WTC11 (cell line): ENCODE data around the gene GALNTL6. TPM values are rescaled to one million over a fixed set of nuclear protein-coding genes. Genes with fewer than 3 reads are reported as not detected.

ENCODE experiments used
- ATAC-seq: fragments of 200-7000 bp; cut with Tn5 transposase; 2 replicates; pipeline ENCODE4 v1.10.0; 2021; ENCODE audit warnings: mild to moderate bottlenecking, moderate library complexity
- CTCF ChIA-PET: fragments of 300-600 bp; sonication (Branson Sonifier 250); formaldehyde crosslinking; loops from one replicate; lab custom pipeline; 2021; ENCODE audit warnings: antibody characterized with exemption; lab: Charles Lee
- POLR2A ChIA-PET: fragments of 350-600 bp; sonication (Branson Sonifier 250); formaldehyde crosslinking; loops from one replicate; lab custom pipeline; 2021; ENCODE audit warnings: antibody characterized with exemption; lab: Charles Lee
- DNase-seq: peaks from one replicate; pipeline ENCODE4 v3.0.0; 2021; ENCODE audit warnings: low spot score
- H3K27ac Mint-ChIP-seq: 2 replicates; pipeline ENCODE4 v1.8.0; 2021; ENCODE audit warnings: mixed read lengths
- H3K27me3 Mint-ChIP-seq: 2 replicates; pipeline ENCODE4 v1.8.0; 2021; ENCODE audit warnings: low read depth, mild to moderate bottlenecking, moderate library complexity, mixed read lengths
- H3K36me3 Mint-ChIP-seq: 2 replicates; pipeline ENCODE4 v1.8.0; 2021; ENCODE audit warnings: mixed read lengths
- H3K4me1 Mint-ChIP-seq: 2 replicates; pipeline ENCODE4 v1.8.0; 2022; ENCODE audit warnings: mixed read lengths
- H3K4me3 Mint-ChIP-seq: 2 replicates; pipeline ENCODE4 v1.8.0; 2021; ENCODE audit warnings: mild to moderate bottlenecking, moderate library complexity, mixed read lengths
- H3K9me3 Mint-ChIP-seq: 2 replicates; pipeline ENCODE4 v1.8.0; 2021; ENCODE audit warnings: mixed read lengths
- CTCF ChIP-seq: fragments of 200-600 bp; IDR thresholded peaks from 2 replicates; pipeline ENCODE4 v1.8.0; 2022; ENCODE audit warnings: antibody characterized with exemption
- ELF4 ChIP-seq: sonication (generic); formaldehyde crosslinking; IDR thresholded peaks from 2 replicates; pipeline ENCODE4 v1.8.1; 2022; ENCODE audit warnings: low read depth, mild to moderate bottlenecking, moderate library complexity, missing genetic modification reagents
- HMGA2 ChIP-seq: fragments of 250-450 bp; sonication (Bioruptor Pico); IDR thresholded peaks from 2 replicates; pipeline ENCODE4 v1.4.0; 2021; ENCODE audit warnings: mild to moderate bottlenecking, moderate library complexity
- IRF2 ChIP-seq: sonication (generic); formaldehyde crosslinking; IDR thresholded peaks from 2 replicates; pipeline ENCODE4 v1.8.0; 2022; ENCODE audit warnings: low read depth, missing genetic modification reagents, borderline replicate concordance
- NFATC4 ChIP-seq: fragments of 250-450 bp; sonication (Bioruptor Pico); IDR thresholded peaks from 2 replicates; pipeline ENCODE4 v1.9.0; 2021; ENCODE audit warnings: mild to moderate bottlenecking
- NFE2L1 ChIP-seq: sonication (generic); formaldehyde crosslinking; IDR thresholded peaks from 2 replicates; pipeline ENCODE4 v1.8.1; 2023; ENCODE audit warnings: missing genetic modification reagents
- NFYB ChIP-seq: sonication (generic); formaldehyde crosslinking; conservative IDR thresholded peaks from 2 replicates; pipeline ENCODE4 v1.8.0; 2022; ENCODE audit warnings: low read depth, missing genetic modification reagents
- NR3C1 ChIP-seq: sonication (generic); formaldehyde crosslinking; conservative IDR thresholded peaks from 2 replicates; pipeline ENCODE4 v1.8.1; 2023; ENCODE audit warnings: low read depth, mild to moderate bottlenecking, missing genetic modification reagents
- OVOL2 ChIP-seq: fragments of 250-450 bp; sonication (Bioruptor Pico); IDR thresholded peaks from 2 replicates; pipeline ENCODE4 v1.9.0; 2021; ENCODE audit warnings: mild to moderate bottlenecking, borderline replicate concordance
- PRRX2 ChIP-seq: fragments of 250-450 bp; sonication (Bioruptor Pico); IDR thresholded peaks from 2 replicates; pipeline ENCODE4 v1.8.0; 2021; ENCODE audit warnings: mild to moderate bottlenecking
- RELA ChIP-seq: sonication (generic); formaldehyde crosslinking; IDR thresholded peaks from 2 replicates; pipeline ENCODE4 v1.8.1; 2022; ENCODE audit warnings: missing genetic modification reagents, mild to moderate bottlenecking, borderline replicate concordance
- RORB ChIP-seq: fragments of 250-450 bp; sonication (Bioruptor Pico); IDR thresholded peaks from 2 replicates; pipeline ENCODE4 v1.9.0; 2021; ENCODE audit warnings: mild to moderate bottlenecking
- TEAD1 ChIP-seq: sonication (generic); formaldehyde crosslinking; IDR thresholded peaks from 2 replicates; pipeline ENCODE4 v1.8.0; 2022; ENCODE audit warnings: mild to moderate bottlenecking, missing genetic modification reagents
- TEAD4 ChIP-seq: sonication (generic); formaldehyde crosslinking; IDR thresholded peaks from 2 replicates; pipeline ENCODE4 v1.8.0; 2022; ENCODE audit warnings: mild to moderate bottlenecking, missing genetic modification reagents
- ZBTB21 ChIP-seq: sonication (generic); formaldehyde crosslinking; IDR thresholded peaks from 2 replicates; pipeline ENCODE4 v1.8.1; 2023; ENCODE audit warnings: mild to moderate bottlenecking, missing genetic modification reagents, borderline replicate concordance
- ZNF281 ChIP-seq: sonication (generic); formaldehyde crosslinking; IDR thresholded peaks from 2 replicates; pipeline ENCODE4 v1.8.0; 2023; ENCODE audit warnings: mild to moderate bottlenecking, missing genetic modification reagents
- total RNA-seq: library from RNA; stranded (reverse); gene quantifications from 3 replicates; pipeline ENCODE4 v1.2.3, GENCODE V29; 2021
- TF ChIP-seq, protein P1 (sequence below): fragments of 250-450 bp; sonication (Bioruptor Pico); IDR thresholded peaks from 2 replicates; pipeline ENCODE4 v2.1.2; 2022; ENCODE audit warnings: mild to moderate bottlenecking, moderate library complexity
- TF ChIP-seq, protein P2 (sequence below): sonication (generic); formaldehyde crosslinking; IDR thresholded peaks from 2 replicates; pipeline ENCODE4 v1.8.1; 2023; ENCODE audit warnings: mild to moderate bottlenecking, missing genetic modification reagents, moderate library complexity
- TF ChIP-seq, protein P3 (sequence below): sonication (generic); formaldehyde crosslinking; IDR thresholded peaks from 2 replicates; pipeline ENCODE4 v1.8.0; 2023; ENCODE audit warnings: missing genetic modification reagents, mild to moderate bottlenecking, borderline replicate concordance
- TF ChIP-seq, protein P4 (sequence below): sonication (generic); formaldehyde crosslinking; IDR thresholded peaks from 2 replicates; pipeline ENCODE4 v1.8.0; 2022; ENCODE audit warnings: mild to moderate bottlenecking, missing genetic modification reagents

The GALNTL6 gene
- total RNA-seq, 1 experiment from 2014 or later = 0.24 TPM

- H3K27me3 Mint-ChIP-seq = no peaks in the 10 kb centered on the region
- POLR2A ChIA-PET = no interaction called here
- no peak for ATAC-seq
- no peak overlapping the region for H3K27ac Mint-ChIP-seq
- no peak overlapping the region for H3K4me3 Mint-ChIP-seq
- H3K36me3 Mint-ChIP-seq = no peaks in the 10 kb centered on the region
- peaks cover 7% of the 10 kb centered on the region for H3K4me1 Mint-ChIP-seq
- TF ChIP-seq ZBTB21 = no peak
- TF ChIP-seq CTCF = no peak
- TF ChIP-seq, protein P1, sequence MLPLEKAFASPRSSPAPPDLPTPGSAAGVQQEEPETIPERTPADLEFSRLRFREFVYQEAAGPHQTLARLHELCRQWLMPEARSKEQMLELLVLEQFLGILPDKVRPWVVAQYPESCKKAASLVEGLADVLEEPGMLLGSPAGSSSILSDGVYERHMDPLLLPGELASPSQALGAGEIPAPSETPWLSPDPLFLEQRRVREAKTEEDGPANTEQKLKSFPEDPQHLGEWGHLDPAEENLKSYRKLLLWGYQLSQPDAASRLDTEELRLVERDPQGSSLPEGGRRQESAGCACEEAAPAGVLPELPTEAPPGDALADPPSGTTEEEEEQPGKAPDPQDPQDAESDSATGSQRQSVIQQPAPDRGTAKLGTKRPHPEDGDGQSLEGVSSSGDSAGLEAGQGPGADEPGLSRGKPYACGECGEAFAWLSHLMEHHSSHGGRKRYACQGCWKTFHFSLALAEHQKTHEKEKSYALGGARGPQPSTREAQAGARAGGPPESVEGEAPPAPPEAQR (CRISPR knock-in tag) = no peak
- TF ChIP-seq NR3C1 (CRISPR knock-in tag) = no peak
- no peak for TF ChIP-seq ELF4 (CRISPR knock-in tag)
- TF ChIP-seq, protein P2, sequence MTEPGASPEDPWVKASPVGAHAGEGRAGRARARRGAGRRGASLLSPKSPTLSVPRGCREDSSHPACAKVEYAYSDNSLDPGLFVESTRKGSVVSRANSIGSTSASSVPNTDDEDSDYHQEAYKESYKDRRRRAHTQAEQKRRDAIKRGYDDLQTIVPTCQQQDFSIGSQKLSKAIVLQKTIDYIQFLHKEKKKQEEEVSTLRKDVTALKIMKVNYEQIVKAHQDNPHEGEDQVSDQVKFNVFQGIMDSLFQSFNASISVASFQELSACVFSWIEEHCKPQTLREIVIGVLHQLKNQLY (CRISPR knock-in tag) = no peak
- TF ChIP-seq, protein P3, sequence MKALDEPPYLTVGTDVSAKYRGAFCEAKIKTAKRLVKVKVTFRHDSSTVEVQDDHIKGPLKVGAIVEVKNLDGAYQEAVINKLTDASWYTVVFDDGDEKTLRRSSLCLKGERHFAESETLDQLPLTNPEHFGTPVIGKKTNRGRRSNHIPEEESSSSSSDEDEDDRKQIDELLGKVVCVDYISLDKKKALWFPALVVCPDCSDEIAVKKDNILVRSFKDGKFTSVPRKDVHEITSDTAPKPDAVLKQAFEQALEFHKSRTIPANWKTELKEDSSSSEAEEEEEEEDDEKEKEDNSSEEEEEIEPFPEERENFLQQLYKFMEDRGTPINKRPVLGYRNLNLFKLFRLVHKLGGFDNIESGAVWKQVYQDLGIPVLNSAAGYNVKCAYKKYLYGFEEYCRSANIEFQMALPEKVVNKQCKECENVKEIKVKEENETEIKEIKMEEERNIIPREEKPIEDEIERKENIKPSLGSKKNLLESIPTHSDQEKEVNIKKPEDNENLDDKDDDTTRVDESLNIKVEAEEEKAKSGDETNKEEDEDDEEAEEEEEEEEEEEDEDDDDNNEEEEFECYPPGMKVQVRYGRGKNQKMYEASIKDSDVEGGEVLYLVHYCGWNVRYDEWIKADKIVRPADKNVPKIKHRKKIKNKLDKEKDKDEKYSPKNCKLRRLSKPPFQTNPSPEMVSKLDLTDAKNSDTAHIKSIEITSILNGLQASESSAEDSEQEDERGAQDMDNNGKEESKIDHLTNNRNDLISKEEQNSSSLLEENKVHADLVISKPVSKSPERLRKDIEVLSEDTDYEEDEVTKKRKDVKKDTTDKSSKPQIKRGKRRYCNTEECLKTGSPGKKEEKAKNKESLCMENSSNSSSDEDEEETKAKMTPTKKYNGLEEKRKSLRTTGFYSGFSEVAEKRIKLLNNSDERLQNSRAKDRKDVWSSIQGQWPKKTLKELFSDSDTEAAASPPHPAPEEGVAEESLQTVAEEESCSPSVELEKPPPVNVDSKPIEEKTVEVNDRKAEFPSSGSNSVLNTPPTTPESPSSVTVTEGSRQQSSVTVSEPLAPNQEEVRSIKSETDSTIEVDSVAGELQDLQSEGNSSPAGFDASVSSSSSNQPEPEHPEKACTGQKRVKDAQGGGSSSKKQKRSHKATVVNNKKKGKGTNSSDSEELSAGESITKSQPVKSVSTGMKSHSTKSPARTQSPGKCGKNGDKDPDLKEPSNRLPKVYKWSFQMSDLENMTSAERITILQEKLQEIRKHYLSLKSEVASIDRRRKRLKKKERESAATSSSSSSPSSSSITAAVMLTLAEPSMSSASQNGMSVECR (CRISPR knock-in tag) = no peak
- no peak for TF ChIP-seq PRRX2 (CRISPR knock-in tag)
- TF ChIP-seq NFATC4 = no peak
- no peak for TF ChIP-seq NFYB (CRISPR knock-in tag)
- TF ChIP-seq, protein P4, sequence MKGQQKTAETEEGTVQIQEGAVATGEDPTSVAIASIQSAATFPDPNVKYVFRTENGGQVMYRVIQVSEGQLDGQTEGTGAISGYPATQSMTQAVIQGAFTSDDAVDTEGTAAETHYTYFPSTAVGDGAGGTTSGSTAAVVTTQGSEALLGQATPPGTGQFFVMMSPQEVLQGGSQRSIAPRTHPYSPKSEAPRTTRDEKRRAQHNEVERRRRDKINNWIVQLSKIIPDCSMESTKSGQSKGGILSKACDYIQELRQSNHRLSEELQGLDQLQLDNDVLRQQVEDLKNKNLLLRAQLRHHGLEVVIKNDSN (CRISPR knock-in tag) = no peak
- TF ChIP-seq RORB (CRISPR knock-in tag) = no peak
- no peak for TF ChIP-seq NFE2L1 (CRISPR knock-in tag)
- no peak for TF ChIP-seq IRF2 (CRISPR knock-in tag)
- no peak for TF ChIP-seq TEAD4 (CRISPR knock-in tag)
- TF ChIP-seq RELA = no peak
- TF ChIP-seq TEAD1 (CRISPR knock-in tag) = no peak
- TF ChIP-seq OVOL2 (CRISPR knock-in tag) = no peak
- no peak for TF ChIP-seq HMGA2 (CRISPR knock-in tag)
- no peak for TF ChIP-seq ZNF281
- CTCF ChIA-PET = no interaction called here
- H3K9me3 Mint-ChIP-seq = no peaks in the 10 kb centered on the region
- DNase-seq = no peak
These were observed 510.1 kb downstream of the GALNTL6 start for GRCh38 chr4:172323288-172323687.
